ENCODE results near the gene RFTN2.
"Not testable (repeated sequence)": the region's sequence is repeated elsewhere in the genome, so short reads cannot be mapped to it uniquely, and the experiment has no call there.

RFTN2 gene

DNA sequence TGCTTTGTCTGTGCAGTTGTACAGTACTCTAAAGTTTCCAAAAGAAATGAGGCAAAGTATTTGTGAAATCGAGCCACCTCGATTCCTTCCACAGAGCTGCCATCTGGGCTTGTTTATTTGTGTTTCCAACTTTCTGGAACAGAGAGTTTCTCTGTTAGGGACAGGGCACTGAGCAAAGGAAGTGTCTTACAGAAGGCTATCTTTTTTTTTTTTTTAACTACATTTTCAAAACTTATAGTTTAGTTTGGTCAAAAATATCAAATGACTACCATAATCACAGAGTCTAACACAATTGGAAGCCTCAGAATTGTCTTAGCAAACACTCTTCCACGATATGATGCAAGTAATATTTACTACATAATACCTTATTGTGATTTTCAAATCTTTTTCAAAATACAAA is 796 bp downstream of the RFTN2 start:
- no peak for DNase-seq (ENCODE audit: low read depth)

DNA sequence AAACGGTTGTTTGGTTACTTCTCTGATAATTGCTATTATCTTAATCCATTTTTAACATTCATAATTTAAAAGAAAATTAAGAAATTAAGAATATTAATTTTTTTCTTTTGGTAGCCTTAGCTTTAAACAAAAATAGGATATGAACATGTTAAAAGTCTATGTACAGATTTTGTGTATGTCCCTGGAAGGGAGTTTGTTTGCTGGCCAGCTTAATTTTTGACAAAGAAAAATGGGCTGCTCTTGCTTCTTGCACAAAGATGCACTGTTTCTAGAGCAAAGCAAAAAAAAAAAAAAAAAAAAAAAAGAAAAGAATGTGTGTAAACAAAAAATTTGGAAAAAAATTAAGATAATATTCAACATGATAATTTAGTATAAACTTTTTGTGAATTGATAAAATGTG is 1.3 kb downstream of the RFTN2 start:
- no peak for DNase-seq (ENCODE audit: low read depth)

DNA sequence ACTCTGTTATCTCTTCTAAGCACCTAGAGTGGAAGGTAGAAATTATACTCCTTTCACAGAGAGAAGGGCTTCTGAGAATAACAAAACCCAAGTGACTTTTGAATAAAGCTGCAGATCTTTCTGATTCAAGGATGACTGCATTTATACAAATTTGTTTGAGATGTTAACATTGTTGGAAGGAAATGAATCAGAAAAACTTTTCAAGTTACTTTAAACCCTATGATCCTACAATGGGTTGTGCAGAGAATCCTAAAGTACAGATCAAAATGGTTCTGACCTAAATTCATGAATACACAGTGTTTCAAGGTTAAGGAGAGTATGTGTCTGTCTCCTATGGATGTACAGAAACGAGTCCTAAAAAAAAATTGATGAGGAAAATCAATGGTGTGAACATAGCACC is 1.8 kb downstream of the RFTN2 start:
- DNase-seq (ENCODE audit: low read depth), result no peak

DNA sequence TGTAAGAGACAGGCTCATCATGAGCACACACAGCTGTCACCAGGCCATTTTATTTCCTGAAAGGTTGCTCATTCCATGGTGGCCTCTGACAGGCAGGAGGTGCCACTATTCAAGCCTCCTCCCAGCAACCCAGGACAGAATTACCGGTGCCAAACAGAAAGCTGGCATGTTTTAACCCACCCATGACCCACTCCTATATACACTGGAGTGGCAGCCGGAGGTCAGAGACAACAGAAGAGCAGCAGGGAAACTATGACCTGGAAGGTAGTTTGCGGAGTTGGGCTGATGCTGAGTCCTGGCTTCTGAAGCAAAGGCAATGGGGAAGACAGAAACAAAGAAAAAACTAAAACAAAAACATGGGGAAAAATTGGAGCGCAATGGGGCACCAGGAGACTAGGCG is 2.3 kb downstream of the RFTN2 start:
- DNase-seq (ENCODE audit: low read depth), result no peak

DNA sequence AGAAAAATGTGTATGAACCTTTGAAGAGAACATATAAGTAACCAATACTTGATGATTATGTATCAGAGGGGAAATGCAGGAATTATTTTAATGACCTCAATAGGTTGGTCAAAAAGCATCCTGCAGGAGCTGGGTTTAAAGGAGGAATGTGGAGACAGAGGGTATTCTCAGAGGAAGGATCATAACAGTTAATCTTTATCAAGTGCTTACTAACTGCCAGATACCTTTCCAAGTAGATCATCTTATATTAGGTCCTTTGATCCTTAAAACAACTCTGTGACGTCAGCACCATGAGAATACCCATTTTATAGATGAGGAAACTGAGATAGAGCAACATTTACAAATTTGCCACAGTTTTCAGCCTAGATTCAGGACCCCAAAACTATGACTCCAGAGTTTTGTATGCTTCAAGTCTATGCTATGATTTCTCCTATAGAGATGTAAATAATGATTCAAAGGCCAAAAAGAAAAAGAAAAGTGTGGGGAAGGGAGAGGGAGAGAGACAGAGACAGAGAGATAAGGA is 3.0 kb downstream of the RFTN2 start:
- DNase-seq (ENCODE audit: low read depth), result no peak

DNA sequence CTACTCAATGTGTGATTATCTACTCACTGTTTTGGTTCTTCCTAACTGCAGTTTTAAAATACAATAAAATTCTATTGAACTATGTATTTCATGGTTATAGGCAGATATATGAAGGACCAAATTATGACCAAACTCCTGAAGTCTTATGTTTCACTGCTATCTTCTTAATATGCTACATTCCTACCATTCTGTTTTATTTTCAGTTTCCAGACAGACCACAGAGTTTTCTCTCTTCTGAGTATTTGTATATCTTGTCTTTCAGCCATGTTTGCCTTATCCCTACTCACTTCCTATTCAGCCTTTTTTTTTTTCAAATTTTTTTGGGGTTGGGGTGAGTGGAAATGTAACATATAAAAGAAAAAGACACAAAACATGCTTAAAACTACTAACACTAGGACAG is 6.3 kb downstream of the RFTN2 start:
- DNase-seq (ENCODE audit: low read depth), result no peak

DNA sequence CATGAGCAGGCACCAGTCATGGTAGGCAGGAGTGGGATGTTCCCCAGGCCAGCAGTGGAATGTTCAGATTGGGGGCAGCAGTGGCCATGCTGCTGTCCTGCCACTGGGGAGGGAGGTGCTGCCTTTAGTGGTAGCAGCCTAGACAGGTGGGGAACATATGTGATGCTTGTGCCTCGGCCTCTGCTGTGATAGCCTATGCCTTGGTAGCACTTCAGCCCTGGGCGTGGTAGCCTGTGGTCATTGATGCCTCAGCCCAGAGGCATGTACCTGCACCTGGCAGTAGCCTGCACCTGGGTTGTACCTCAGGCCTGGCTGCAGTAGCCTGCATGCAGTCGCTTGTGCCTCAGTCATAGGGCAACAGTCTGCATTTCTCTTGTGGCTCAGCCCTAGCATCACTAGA is 7.1 kb downstream of the RFTN2 start:
- no peak for DNase-seq (ENCODE audit: low read depth)

DNA sequence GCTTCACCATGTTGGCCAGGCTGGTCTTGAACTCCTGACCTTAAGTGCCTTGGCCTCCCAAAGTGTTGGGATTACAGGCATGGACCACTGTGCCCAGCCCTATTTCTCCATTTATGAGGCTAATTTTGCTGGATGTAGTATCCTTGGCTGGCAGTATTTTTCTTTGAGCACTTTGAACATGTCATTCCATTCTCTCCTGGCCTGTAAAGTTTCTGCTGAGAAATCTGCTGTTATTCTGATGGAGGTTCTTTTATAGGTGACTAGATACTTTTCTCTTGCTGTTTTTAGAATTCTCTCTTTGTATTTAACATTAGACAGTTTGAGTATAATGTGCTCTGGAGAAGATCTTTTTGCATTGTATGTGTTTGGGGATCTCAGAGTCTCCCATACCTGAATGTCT is 9.1 kb downstream of the RFTN2 start:
- DNase-seq (ENCODE audit: low read depth), result no peak

DNA sequence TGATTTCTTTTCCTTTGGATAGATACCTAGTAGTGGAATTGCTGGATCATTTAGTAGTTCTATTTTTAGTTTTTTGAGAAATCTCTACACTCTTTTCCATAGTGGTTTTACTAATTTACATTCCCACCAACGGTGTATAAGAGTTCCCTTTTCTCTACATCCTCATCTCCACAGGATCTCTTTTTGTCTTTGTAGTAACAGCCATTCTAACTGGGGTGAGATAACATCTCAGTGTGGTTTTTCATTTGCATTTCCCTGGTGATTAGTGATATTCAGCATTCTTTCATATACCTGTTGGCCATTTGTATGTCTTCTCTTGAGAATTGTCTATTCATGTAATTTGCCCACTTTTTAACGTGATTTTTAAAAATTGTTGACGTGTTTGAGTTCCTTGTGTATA is 13.8 kb downstream of the RFTN2 start:
- no peak for DNase-seq (ENCODE audit: low read depth)

DNA sequence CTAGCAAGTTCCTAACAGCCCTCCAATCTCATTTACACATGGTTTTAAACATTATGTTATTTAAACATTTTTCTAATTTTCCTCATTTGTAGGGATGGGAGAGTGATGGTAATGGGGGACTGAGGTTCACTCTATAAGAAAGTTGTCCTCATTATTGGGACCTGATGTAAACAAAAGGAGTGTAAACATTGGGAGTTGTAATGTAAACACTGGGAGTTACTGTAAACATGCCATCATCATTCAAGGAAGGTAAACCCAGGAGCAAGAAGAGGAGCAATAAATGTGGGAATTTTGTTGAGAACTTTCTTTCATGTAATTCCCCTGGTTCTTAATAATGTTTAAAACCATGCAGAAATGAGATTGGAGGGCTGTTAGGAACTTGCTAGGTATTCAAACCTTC is 17.8 kb downstream of the RFTN2 start:
- no peak for DNase-seq (ENCODE audit: low read depth)

DNA sequence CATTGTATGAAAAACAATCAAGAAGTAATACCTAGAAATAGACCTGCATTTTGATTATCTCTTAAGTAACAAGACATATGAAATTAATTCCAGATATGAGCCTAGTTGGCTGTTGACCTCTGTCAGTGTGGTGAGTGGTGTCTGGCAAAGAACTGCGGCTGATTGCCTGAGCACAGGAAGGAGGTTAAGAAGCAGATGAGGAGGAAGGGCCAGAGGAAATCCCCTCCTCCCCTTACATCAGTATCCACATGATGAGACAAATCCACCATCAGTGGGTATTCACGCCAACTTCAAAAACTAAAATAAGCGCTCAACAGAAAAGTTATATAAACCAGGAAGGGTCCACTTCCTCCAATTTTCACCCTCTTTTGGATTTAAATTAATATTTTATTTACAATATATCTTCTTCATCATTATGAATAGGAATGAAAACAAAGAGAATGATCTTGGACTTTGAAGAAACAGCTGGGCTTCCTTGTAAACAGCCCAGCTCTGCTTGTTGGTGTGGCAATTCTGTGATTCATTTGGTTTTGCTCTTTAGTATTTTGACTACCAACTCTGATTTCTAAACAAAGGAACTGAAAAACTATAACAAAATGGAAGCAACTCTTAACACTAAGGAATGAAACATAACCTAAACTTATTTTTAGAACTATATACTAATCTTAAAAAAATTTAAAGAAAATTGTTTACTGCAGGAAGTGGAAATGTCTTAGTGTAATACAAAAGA is 27.3 kb downstream of the RFTN2 start:
- DNase-seq (ENCODE audit: low read depth), result peak; percentile 32

DNA sequence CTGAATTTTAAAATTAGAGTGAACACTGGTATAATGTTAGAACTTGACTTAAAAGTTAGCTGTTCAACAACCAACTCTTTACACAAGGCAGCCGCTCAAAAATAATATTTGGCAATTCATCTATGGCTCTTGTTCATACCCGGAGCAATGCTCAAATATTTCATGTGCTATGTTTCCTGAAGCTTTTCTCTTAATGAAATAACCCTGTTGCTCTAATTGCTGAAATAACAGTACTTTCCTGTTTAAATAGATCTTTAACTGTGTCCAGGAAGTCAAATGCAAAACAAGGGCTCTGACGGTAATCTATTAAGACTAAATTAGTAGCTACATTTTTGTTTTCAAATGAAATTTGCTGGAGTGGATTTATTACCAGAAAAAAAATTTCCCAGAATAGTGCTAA is 33.7 kb downstream of the RFTN2 start:
- no peak for DNase-seq (ENCODE audit: low read depth)

DNA sequence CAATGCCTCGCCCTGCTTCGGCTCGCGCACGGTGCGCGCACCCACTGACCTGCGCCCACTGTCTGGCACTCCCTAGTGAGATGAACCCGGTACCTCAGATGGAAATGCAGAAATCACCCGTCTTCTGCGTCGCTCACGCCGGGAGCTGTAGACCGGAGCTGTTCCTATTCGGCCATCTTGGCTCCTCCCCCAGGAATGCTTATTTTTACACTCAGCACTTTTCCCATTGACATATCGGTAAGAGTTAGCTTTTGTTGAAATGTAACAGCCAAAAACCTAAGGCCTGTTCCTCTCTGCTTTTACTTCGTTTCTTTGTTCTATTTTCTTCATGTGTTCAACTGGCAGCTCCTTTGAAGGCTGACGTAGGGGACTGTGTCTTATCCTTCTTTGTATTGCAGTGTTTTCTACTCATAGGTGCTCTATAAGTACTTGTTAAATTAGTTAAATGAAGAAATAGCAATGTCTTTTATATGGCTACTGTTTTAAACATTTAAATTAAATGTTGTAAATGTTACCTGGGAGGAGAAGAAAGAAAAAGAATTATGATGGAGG is 34.7 kb downstream of the RFTN2 start:
- not testable (repeated sequence) for DNase-seq (ENCODE audit: low read depth)

DNA sequence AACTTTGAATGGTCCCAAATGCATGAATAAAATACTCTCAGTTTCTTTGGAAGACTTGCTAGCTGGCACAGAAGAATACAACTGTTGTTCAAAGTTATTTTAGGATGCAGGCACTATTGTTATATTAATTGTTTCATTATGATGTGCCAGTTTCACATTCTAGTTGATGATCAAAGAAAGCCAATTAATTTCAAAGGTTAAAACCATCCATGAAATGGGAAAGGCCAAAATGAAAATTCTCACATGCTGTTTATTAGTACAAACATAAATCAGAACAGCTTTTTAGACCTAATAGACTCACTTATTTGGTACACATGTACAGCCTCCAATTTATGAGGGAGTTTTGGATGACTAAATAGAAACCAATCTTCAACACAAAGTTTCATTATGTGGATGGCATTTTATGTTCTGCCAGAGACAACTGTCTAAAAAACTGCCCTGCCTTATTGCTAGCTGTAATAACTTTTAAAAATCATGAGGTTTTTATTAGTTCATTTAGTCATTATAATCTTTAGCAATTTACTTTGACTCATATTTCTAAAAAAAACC is 42.2 kb downstream of the RFTN2 start:
- no peak for DNase-seq (ENCODE audit: low read depth)

DNA sequence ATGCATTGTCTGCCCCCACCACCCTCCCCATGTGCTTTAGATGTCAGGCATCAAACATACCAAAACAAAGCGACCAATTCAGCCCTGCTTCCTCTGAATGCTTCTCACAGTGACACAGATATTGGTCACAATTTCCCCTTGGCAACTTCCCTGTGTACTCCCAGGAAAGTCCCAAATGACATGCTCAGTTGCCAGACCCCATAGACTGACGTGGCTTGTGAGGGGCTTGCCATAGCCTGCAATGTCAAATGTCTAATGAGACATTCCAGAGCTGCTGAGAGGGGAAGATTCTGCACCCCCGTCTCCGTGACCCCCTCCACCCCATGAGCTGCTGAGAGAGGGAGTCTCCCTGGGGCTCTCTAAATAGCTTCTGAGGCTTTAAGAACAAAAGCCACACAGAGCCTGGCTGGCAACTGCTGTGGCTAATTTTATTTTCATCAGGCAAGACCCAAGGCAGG is 47.3 kb downstream of the RFTN2 start:
- no peak for DNase-seq (ENCODE audit: low read depth)

DNA sequence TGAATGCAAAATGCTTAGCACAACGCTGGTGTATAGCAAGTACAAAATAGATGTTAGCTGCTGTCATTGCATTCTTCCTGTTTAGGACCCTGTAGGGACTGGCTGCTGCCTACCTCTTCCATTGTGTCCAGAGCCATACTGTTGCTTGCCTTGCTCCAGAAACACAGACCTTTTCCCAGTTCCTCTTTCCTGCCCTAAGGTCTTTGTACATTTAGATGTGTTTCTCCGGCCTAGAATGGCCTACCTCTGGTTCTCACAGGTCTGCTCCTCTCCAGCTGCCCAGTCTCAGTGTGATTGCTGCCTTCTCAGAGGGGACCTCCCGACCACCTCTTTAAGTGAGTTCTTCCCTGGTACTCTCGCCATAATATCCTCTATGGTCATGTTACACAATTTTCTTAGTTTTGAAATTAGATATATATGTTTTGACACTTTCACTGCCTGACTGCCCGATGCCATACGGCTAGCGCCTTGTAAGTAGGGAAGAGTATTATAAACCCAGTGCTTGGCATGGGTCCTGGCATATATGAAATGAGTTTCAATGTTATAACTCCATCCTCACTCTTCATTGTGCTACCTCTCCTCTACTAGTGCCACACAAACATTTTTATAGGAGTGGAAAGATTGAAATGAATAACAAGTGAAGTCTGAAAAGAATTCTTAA is 48.3 kb downstream of the RFTN2 start:
- no peak for DNase-seq (ENCODE audit: low read depth)

DNA sequence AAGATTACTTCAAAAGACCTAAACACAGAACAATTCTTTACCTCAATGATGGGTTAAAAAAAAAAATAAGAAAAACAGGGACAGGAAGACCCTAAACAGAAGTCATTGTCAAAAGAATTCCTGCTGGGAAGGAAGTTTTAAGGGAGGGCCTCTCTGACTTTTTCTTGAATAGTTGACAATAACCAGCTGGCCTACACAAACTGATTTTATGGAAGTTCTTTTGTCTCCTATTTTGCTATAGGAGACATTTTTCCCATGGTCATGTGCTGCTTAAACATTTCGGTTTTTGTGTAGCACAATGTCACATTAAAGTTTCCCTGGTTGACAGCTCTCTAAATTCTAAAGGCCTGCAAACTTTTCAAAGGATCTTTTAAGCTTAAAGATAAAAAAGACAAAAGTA is 55.3 kb downstream of the RFTN2 start:
- DNase-seq (ENCODE audit: low read depth), result no peak

DNA sequence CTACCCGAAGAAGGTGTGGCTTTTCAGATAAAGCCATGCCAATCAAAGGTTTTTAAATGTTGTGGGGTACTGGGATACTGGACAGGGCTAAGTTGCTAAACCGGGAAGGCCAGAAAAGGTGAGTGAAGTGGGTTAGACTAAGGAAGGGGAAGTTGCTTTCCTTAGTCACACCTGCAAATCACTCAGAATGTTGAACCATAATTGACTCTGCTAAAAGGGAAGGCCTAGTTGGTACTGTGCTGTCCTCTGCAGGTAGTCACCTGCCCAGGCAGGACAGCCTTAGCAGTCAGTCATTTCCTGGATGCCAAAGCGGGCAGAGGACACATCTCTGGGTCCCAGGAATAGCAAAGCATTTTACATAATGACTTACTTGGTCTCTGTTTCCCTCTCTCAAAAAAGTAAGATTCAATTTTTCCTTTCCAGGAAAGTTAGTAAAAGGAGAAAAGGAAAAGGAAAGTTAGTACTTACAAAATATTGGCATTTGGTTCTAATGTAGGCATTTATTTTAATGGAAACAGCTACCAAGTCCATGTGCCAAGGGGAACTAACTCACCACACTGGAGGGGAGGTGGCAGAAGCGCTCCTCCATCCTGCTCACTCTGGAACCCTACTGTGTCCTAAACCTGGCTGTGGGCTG is 60.3 kb downstream of the RFTN2 start:
- DNase-seq (ENCODE audit: low read depth), result no peak

DNA sequence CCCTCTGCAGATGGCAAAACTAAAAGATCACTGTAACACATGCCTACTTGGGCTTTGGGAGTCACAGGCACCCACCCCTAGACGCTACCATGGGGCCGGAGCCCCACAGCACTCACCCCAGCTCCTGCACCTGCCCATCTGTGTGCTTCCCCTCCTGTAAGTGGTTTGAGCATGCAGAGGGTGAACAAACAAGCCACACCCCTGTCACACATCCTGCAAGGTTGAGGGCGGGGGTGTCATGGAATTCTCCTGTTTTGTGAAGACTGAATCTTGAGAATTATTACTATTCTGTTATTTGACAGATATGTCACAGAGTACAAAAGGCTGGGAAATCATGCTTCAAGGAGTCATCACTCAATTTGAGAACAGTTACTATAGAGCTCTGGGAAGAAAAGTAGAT is 60.9 kb downstream of the RFTN2 start:
- DNase-seq (ENCODE audit: low read depth), result no peak

DNA sequence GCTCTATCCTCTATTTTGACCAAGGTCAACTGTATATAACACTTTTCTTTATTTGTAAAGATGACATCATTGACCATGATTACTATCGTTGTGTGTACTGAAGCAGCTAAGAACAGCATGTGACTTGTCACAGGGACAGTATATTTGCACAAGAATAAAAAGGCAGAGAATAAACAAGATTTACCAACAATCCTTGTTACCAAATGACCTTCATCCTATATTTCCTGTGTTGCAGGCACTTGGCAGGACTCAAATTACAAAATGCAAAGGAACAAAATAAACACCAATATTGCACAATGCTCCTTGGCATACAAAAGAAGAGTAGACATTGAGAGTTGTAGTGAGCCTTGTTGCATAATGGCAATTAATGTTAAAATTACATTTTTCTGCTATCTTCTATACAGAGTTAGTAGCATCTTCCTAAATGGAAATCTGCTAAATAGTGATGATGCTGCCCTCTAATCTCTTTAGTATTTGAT is 61.8 kb downstream of the RFTN2 start:
- peak; percentile 65 for DNase-seq (ENCODE audit: low read depth)

DNA sequence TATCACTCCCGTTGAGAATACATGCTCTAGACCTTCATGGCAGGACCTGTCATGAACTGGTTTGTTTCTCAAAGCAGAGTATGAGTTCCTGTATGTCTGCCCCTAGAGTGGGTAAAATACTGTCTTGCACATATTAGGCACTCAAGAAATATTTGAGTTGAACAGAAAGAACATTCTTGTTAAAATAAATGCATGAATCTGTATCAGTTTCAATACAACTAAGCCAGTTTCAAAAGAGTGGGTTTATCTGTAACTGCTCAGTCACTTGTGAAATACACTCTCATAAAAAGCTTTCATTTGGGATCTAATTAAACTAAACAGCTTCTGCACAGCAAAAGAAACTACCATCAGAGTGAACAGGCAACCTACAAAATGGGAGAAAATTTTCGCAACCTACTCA is 69.2 kb downstream of the RFTN2 start:
- no peak for DNase-seq (ENCODE audit: low read depth)

DNA sequence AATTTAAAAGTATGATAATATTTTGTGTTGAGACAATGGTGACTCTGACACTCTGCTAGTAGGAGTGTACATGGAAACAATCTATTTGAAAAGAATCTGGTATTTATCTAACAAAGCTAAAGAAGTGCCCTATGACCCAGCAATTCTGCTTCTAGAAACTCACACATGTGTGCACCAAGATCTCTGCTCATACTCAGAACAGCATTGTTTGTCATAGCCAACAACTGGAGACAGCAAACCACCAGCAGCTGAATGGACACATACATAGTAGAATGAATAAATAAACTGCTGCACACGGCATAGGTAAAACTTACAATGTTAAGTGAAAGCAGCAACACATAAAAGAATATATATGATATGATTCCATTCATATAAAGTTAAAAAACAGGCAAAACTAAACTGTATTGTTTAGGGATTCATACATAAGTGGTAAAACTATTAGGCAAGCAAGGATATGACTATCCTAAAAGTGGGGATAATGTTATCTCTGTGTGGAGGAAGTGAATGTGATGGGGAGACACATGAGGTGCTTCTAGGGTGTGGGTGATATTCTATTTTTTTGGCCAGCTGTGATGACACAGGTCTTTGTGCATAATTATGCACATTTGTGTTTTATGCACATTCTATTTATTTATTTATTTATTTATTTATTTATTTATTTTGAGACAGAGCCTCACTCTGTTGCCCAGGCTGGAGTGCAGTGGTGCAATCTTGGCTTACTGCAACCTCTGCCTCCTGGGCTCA is 71.1 kb downstream of the RFTN2 start:
- DNase-seq (ENCODE audit: low read depth), result no peak
